ENCODE measurements around the gene EZH2.

The EZH2 gene

DNA sequence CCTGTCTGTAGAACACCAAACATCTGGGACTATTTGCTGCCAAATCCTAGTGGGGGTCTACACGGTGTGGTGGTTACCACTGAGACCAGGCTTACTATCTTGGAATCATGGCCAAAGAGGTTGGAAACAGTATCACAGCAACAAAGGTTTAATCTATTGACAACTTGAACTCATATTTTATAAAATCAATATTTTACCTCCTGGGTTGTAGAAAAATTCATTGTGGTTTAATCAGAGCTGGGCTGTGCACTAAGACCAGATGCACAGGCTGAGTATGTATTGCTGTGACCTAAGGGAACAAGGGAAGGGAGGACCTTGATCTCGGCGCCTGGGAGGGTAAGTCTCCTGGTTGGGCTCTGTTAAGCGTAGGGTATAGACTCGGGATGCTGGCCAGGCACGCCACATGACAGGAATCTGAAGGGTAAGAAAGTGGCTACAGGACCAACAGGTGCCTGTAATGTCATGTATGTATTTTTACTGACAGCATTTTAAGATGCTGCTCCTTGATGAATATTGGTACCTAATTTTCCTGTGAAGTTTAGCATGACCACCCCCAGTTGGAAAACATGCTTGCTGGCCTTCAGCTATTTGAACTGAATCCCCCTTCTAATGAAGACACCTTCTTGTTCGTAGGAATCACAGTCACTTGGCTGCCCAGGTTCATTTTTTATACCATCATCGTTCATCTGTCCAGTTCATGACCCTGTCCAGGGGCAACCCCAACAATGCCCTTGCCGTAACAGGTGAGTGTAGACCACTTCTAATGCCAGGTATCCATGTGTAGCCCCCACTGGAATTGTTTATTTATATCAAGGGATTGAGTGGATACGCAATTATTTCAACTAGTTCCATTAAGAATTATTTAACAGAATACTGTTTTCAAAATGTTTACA lies 79.5 kb downstream of the EZH2 start:
- no peak for DNase-seq

DNA sequence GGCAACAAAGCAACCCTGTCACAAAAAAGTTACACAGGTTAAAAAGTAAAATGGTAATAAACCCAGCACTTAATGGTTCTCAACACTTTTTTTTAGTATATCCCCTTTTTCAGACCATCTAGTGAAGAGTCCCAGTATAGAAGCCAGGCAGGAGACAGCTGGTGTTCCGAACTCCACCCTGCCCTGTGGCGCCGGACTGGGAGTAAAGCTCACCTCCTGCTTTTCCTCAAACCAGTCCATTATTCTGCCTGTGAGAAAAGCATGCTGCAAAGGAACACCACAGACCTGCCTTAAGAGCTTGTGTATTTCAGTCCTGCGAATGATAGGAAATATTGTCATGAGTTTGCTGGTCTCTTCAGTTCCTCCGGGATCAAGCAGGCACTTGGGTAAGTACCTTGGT lies 81.0 kb downstream of the EZH2 start:
- no peak for DNase-seq

DNA sequence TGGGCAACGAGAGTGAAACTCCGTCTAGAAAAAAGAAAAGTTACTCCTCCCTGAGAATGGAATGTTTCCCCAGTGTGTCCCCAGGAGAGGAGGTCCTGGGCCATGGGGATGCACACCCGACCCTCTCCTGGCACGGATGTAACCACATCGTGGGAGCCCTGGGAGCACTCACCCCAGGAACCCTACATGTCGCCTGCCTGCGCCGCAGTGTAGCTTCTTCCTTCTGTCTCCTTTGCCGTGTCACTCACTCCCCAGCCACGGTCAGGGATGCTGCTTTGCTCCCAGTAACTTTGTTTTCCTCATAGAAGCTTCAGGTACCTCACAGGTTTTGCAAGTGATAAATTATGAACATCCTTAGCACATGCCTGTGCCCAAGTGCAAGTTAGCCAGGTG lies 82.0 kb downstream of the EZH2 start:
- no peak for DNase-seq

DNA sequence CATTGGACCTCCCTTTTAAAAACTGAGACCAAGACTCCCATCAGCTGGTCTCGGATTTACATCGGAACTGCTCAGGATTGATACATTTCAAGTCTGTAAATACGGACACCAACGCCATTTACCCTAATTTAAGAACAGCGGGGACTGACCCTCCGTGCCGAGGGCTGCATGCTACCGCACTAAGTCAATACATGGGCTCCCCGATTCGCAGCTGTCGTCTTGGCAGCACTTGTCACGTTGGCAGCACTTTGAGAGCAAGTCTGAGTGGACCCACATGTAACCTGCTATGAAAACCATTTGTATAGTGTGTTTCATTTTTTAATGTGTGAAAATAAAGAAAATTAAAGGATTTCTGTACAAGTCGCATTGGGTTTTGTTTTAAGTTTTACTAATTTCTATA lies 83.4 kb downstream of the EZH2 start:
- DNase-seq = no peak

DNA sequence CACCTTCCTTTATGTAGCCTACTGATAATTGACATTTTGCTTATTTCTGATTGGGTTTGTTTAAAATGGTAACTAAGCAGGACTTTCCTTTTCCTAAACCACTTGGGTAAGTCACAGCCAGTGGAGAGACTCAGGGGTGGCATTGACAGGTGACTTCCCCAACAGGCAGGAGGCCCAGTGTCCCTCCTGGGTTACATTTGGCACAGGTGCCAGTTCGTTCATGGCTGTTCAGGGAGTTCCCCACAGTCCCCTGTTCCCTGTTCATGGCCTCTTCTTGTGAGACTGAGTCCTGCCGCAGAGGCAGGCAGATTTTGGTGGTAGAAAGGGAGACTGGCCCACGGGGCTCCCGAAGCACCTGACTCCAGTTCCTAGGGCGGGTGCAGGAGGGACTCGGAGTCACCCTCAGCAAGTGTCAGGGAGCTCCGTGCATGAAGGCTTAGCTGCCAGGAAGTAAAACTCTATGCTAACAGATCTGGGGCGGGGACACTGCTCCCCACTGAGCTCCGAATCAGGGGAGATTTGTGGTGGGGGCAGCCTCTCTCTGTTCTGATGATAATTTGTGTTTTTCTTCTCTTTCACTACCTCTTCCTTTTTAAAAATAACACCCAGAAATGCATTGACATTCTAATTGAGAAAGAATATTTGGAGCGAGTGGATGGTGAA lies 84.1 kb downstream of the EZH2 start:
- no peak for DNase-seq

DNA sequence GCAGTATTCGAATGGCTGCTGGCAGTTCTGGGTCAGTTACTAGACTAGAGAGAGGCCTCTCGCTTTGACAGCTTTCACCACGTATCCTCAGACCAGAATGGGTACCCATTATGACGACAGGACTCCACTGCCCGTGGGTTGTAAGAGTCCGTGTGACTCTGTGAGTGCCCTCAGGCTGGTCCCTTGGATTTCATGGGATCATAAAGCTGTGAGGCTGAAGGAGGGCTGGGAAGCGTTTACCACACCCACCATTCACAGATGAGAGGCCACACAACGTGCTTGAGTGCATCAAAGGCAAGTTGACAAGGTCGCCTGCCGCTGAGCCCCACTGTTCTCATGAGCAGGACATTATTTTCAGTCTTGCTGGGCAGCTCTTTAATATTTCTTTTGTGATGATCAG lies 87.2 kb downstream of the EZH2 start:
- DNase-seq = no peak

DNA sequence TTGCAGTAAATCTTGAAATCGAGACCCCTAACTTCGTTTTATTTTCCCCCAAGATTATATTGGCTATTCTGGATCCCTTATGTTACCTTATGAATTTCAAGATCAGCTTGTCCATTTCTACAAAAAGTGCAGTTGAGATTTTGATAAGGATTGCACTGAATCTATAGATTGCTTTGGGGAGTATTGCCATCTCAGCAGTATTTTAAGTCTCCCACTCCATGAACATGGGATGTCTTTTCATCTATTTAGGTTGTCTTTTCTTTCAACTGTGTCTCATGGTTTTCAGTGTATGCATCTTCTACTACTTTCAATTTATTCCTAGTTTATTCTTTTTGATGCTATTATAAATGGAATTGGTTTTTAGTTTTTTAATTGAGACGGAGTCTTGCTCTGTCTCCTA lies 89.6 kb downstream of the EZH2 start:
- no peak for DNase-seq

DNA sequence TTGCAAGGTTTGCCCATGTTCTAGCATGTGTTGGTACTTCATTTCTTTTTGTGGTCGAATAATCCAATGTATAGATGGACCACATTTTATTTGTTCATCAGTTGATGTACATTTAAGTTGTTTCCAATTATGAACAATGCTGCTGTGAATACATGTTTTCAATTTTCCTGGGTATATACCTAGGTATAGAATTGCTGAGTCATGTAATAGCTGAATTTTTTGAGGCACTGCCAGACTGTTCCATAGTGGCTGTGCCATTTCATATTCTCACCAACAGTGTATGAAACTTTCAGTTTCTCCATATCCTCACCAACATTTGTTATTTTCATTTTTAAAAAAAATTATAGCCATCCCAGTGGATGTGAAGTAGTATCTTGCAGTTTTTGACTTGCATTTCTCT lies 90.5 kb downstream of the EZH2 start:
- DNase-seq = no peak

DNA sequence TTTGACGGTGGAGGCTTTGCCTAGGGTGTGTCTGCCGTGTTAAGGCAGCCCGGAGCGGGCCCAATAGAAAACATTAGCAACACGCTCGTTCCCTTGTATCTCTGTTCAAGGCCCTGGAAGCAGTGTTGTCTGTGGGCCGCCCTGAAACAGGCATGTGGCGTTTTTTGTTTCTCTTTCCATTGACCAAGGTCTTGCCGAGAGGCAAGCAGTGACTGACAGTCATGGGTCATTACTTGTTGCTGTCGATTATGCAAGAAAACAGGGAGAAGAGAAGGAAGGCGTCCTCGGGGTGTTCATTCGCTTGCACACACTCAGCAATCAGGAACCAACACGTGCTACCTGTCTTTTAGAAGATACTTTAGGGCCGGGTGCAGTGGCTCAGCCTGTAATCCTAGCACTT lies 92.5 kb downstream of the EZH2 start:
- DNase-seq = no peak

DNA sequence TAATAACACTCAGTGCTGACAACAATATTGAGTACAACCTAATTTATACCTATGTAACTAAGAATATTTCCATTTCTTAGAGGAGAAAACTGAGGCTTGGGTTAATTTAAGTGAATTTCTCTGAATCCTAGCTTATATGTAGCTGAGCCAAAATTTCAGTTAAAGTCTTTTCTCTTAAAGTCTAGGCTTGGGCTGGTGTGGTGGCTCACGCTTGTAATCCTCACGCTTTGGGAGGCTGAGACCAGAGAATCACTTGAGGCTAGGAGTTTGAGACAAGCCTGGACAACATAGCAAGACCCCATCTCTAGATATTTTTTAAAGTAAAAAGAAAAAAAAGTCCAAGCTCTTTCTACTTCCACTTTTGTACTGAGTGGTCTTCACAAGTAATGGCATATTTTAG lies 93.2 kb downstream of the EZH2 start:
- DNase-seq = no peak

DNA sequence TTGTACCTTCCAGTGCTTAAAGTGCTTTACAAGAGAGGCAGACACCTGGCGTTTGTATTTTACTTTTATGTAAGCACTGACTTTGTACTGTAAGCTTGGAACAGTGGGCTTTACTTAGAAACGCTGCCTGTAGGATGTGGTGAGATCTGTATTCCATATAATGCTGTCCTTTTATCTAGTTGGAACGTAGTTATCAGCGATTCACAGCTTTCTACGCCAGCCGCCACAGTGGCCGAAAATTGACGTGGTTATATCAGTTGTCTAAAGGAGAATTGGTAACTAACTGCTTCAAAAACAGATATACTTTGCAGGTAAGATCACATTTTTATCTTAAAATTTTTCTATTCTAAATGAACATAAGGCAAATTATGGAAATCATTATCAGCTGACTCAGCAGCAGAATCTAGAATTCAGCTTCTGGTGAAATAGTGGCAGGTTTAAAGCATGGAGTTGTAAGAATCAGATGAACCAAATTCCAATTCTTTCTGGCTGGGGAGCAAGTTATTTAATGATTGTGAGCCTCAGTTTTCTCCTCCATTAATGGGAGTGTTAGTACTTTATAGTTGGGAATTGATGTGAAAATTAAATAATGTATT lies 93.9 kb downstream of the EZH2 start:
- no peak for DNase-seq

DNA sequence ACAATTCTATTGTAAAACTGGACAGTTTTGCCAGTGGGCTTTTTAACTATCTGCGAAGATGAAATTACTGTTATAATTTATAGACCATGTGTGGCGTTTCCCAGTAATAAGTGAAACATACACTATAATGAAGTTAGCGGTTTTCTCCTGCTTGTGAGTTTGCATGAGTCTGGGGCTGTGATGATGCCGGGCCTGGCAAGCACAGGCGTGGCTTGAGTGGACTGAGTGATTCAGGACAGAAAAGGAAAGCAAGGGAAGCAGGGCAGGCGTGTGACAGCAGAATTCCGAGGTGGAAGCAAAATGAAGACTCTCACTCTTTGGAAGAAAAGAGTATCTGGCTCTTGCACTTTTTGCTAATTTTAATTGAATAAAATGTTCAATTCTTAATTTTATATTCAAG lies 94.9 kb downstream of the EZH2 start:
- DNase-seq = no peak

DNA sequence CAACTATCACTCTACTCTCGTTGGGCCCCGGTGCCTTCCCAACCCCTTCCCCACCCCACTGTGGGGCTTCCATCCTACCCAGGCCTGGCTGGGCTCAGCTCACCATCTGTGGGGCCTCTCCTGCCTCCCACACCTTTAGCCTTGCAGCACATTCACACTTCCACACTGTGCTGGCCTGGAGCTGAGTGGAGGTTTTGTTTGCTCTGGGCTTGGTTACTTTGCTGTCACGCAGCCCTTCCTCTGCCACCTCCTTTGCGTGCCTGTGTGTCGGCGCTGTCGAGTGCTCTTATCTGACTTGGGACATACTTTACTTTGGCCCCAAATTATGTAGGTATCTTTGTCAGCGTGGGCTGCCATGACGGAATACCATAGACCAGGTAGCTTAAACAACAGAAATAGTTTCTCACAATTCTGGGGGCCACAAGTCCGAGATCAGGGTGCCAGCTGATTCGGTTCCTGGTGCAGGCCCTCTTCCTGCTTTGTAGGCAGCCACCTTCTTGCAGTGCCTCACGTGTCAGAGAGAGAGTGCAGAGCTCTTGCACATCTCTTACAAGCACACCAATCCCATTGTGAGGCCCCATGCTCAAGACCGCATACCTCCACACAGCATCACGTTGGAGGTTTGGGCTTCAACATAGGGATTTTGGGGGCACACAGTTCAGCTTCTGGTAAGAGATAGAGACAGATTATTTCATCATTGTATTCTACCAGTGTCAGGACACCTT lies 96.4 kb downstream of the EZH2 start:
- DNase-seq = no peak

DNA sequence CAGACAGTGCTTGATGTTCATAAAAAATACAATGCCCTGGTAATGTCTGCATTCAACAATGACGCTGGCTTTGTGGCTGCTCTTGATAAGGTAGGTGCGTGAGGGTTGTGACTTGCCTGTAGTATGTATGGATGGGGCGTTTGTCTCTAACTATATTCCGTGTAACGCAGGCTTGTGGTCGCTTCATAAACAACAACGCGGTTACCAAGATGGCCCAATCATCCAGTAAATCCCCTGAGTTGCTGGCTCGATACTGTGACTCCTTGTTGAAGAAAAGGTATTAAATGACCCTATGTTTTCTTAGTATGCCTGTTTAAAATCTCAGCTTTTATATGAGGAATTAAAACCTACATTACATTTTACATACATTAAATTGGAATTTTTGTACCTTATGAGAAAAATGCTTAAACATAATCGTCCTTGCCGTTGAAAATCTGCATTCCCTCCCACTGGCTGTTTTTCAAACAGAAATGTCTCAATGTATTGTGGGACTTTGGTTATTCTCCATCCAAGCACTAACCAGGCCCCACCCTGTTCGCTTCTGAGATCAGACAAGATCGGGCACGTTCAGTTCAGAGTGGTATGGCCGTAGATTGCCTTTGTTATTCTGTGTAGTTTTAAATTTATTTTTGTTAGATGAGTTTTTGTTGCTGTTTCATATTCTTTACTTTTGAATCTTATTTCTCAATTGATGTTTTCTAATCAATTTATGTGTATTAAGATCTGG lies 100.1 kb downstream of the EZH2 start:
- DNase-seq = no peak

DNA sequence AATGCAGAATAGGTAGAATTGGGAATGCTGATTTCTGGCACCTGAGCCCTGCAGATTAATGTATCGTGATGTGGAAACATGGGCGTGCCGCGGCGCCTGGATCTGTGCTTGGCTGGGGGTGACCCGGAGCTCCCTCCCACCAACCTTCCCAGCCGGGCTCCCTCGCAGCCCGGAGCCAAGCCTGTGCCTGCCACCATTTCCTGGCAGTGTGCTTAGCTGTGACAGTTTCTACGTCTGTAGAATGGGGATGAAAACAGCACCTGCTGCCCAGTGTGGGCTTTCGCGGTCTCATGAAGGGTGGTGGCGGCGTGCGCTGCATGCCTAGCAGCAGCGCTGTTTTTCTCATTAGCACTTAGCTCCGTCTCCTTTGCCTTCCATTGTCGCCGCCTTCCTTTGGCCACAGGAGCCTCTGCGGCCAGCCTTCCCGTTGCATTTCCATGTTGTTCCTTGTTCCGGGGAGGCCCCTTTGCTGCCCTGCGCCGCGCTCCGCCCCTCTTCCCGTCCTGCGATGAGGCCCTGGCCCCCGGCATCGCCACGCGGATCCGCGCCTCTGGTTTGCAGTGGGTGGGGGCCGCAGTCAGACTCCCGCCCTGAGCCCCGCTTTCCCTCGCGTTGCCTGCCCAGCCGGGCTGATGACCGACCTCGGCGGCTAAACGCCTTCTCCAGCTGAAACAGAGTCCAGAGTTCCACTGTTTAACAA lies 101.2 kb downstream of the EZH2 start:
- DNase-seq = no peak

DNA sequence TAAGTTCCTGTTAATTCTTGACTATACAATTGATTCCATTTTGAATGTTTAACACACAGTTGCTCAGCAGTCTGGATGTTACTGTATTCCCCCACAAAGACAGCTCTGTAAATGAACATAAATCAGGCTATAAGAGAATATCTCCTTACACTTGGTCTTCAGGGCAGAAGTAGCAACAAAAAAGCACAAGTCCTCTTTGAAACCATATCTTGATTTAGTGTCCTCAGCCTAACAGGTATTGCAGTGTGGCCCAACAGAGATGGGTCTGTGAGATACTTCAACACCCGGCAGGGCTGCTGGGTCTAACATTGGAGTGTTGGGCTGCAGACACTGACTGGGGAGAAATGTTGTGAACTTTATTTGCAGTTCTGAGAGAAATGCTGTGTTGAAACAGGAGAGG lies 109.6 kb downstream of the EZH2 start:
- DNase-seq = no peak

DNA sequence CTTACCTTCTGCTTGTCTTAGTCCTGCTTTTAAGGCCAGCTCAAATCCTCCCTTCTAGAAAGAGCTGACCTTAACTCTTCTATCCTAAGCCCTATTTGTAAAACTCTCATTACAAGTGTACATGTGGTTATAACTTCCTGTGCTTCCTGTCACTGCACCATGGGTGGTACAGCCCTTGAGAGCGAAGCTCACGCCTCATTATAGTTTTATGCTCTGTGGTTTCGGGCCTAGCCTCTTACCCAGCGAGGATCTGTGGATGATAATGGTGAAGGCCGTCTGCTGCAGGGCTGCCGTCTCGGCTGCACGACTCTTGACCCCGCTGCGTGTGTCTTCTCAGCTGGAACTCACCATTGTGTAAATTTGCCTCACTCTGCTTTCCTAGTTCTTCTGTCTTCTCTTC lies 110.8 kb downstream of the EZH2 start:
- peak in 1 of 2 experiments; percentile 4 for DNase-seq

DNA sequence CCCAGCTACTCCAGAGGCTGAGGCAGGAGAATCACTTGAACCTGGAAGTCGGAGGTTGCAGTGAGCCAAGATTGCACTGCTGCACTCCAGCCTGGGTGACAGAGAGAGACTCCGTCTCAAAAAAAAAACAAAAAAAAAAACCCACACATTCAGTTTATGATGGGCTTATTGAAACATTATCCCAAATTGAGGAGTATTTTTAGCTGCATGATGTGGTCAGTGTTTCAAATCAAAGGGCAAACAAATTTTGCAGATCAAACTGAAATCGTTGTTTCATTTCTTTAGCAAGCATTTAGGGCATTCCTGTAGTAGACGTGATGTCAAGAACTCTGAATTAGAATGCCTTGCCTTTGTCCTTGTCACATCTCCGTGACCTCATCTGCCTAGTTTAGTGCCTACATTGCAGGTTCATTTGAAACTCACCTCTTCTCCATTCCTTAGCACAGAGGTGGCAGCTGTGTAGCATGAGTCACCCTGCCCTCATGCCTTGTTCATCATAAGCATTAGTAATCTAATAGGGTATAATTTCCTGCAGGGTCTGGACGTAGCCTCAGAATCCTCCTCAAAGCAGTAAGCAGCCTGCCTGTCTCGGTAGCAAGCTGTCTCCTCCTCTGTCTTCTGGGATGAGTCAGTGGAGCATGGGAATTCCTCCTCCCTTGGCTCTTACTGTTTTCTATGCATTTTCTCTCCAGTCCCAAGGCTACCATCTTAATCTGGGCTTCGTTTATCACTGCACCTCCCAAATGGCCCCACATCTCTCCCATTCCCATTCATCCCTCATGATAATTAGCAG lies 111.6 kb downstream of the EZH2 start:
- DNase-seq = peak; percentile 29 to 50

DNA sequence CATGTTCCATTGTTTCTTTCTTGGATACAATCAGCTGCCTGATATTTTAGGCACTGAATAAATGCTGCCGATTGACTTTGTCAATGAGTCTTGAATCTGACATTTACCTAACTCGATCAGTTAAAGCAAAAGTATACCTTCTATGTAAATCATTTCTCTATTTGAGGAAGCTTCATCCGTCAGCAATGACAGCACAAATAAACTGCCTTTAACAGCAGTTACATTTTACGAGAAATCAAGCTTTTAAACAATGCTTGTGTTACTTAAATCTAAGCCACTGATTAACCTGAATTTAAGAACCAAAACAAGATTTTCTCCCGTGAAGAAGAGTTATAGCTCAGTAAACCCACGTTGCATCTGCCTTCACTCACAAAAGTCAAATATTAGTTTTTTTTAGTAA lies 114.1 kb downstream of the EZH2 start:
- DNase-seq = no peak

DNA sequence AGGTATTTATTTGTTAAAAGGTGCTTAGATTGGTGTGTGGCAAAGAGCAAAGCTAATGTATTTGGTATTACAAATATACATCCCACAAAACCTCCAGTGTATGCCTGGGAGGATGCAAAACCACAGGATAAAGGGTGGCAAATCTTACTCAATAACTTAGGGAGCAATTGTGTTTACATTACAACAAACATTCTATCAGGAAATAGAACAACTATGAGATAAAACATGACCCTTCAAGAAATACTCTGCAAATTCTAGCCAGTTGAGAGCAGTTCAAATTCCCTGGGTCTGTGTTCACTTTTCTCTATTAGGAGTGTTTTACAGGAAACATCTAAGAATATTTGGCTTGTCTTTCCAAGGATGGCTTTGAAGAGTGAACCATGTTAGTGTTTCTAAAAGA lies 120.5 kb downstream of the EZH2 start:
- DNase-seq = no peak

All from activated CD4-positive, alpha-beta T cell treated with anti-CD3 and anti-CD28 coated beads, Interleukin-2, amount 50 U/mL, for 4 hours (primary cell).